B cell (primary cell): ENCODE data around the gene USB1. TPM values are rescaled to one million over a fixed set of nuclear protein-coding genes. Genes with fewer than 3 reads are reported as not detected.

ENCODE experiments used
- ATAC-seq: fragments of 200-7000 bp; cut with Tn5 transposase; one replicate; pipeline ENCODE4 v1.10.0; 2021; ENCODE audit warnings: low read depth, mild to moderate bottlenecking, moderate number of reproducible peaks, moderate library complexity
- CTCF ChIA-PET: fragments of 350-600 bp; sonication (Branson Sonifier 250); formaldehyde crosslinking; loops from one replicate; lab custom pipeline; 2021; ENCODE audit warnings: antibody characterized with exemption, inconsistent platforms; lab: Charles Lee
- POLR2A ChIA-PET: fragments of 350-600 bp; sonication (Branson Sonifier 250); formaldehyde crosslinking; loops from one replicate; lab custom pipeline; 2021; ENCODE audit warnings: antibody characterized with exemption; lab: Charles Lee
- DNase-seq: peaks from one replicate; pipeline ENCODE4 v3.0.0; 2013
- H2AFZ ChIP-seq: 2 replicates; pipeline ENCODE4 v1.6.1; 2012; ENCODE audit warnings: mild to moderate bottlenecking, low read depth, low read length; ENCODE audit not compliant: insufficient read depth, poor library complexity, severe bottlenecking
- H3K27ac ChIP-seq, 2 donors: 1 replicate in 1 of 2; 2 replicates in 1 of 2; pipeline ENCODE4 v1.5.1; 2012 to 2013; ENCODE audit warnings: low read length in 2 of 2, mild to moderate bottlenecking in 2 of 2, moderate library complexity in 1 of 2
- H3K27me3 ChIP-seq, 4 experiments: fragments of 200-600 bp in 1 of 4; sonication (generic) in 1 of 4; replicated peaks in 1 of 4; 1 replicate in 2 of 4; 2 replicates in 2 of 4; pipeline versions ENCODE4 v1.6.1 to v1.7.0; 2013 to 2016; ENCODE audit warnings: low read length in 3 of 4, mild to moderate bottlenecking in 2 of 4, mixed read lengths in 1 of 4, moderate library complexity in 1 of 4; ENCODE audit not compliant: insufficient read depth in 4 of 4, control insufficient read depth in 3 of 4; ENCODE audit errors: control extremely low read depth in 1 of 4
- H3K36me3 ChIP-seq, 2 experiments: replicated peaks in 1 of 2; 1 replicate in 1 of 2; 2 replicates in 1 of 2; pipeline versions ENCODE4 v1.6.1 to v1.7.1; 2013; ENCODE audit warnings: low read length in 1 of 2; ENCODE audit not compliant: insufficient read depth in 2 of 2, control insufficient read depth in 1 of 2; ENCODE audit errors: control extremely low read depth in 1 of 2, extremely low read depth in 1 of 2
- H3K4me1 ChIP-seq, 2 donors: fragments of 200-600 bp in 1 of 2; sonication (generic) in 1 of 2; 1 replicate in 1 of 2; 2 replicates in 1 of 2; pipeline versions ENCODE4 v1.5.1 to v1.6.1; 2013 to 2017; ENCODE audit warnings: low read length in 2 of 2; ENCODE audit not compliant: control insufficient read depth in 2 of 2, insufficient read depth in 2 of 2
- H3K4me2 ChIP-seq: replicated peaks from 2 replicates; pipeline ENCODE3; 2012; ENCODE audit warnings: mild to moderate bottlenecking, low read depth, low read length; ENCODE audit not compliant: poor library complexity, severe bottlenecking
- H3K4me3 ChIP-seq, 5 experiments: fragments of 200-600 bp in 1 of 5; sonication (generic) in 1 of 5; 1 replicate in 3 of 5; 2 replicates in 2 of 5; pipeline versions ENCODE4 v1.5.1 to v1.7.0; 2011 to 2016; ENCODE audit warnings: low read length in 4 of 5, mild to moderate bottlenecking in 4 of 5, low read depth in 2 of 5, control low read depth in 1 of 5, moderate library complexity in 1 of 5; ENCODE audit not compliant: insufficient read depth in 1 of 5; ENCODE audit errors: control extremely low read depth in 1 of 5, extremely low read depth in 1 of 5
- H3K79me2 ChIP-seq: fragments of 200-600 bp; sonication (generic); one replicate; pipeline ENCODE4 v1.6.0; 2016; ENCODE audit warnings: low read length; ENCODE audit not compliant: control insufficient read depth, insufficient read depth
- H3K9ac ChIP-seq: fragments of 200-600 bp; sonication (generic); 2 replicates; pipeline ENCODE4 v1.6.1; 2017; ENCODE audit warnings: mild to moderate bottlenecking, low read length, moderate library complexity
- H3K9me3 ChIP-seq, 3 donors: one replicate each; pipeline versions ENCODE4 v1.6.1 to v1.7.1; 2013; ENCODE audit warnings: low read length in 2 of 3; ENCODE audit not compliant: control insufficient read depth in 2 of 3, insufficient read depth in 1 of 3; ENCODE audit errors: control extremely low read depth in 1 of 3
- H4K20me1 ChIP-seq: 2 replicates; pipeline ENCODE4 v1.6.0; 2012; ENCODE audit warnings: mild to moderate bottlenecking, low read length; ENCODE audit not compliant: insufficient read depth, control insufficient read depth, poor library complexity, severe bottlenecking
- H3K27ac Mint-ChIP-seq: one replicate; pipeline ENCODE4 v1.8.0; 2021; ENCODE audit warnings: mixed read lengths
- H3K27me3 Mint-ChIP-seq: one replicate; pipeline ENCODE4 v1.8.0; 2021; ENCODE audit warnings: mixed read lengths
- H3K4me1 Mint-ChIP-seq: one replicate; pipeline ENCODE4 v1.8.0; 2021; ENCODE audit warnings: mixed read lengths
- H3K4me3 Mint-ChIP-seq: one replicate; pipeline ENCODE4 v1.8.0; 2021; ENCODE audit warnings: mixed read lengths
- H3K9me3 Mint-ChIP-seq: one replicate; pipeline ENCODE4 v1.8.0; 2022; ENCODE audit warnings: mixed read lengths; ENCODE audit not compliant: insufficient read depth
- CTCF ChIP-seq: fragments of 200-600 bp; IDR thresholded peaks from one replicate; pipeline ENCODE4 v1.8.0; 2022; ENCODE audit warnings: antibody characterized with exemption, mild to moderate bottlenecking
- EZH2 ChIP-seq: IDR thresholded peaks from 2 replicates; pipeline ENCODE4 v1.6.1; 2012; ENCODE audit warnings: borderline replicate concordance, low read depth, mild to moderate bottlenecking, moderate library complexity, low read length; ENCODE audit not compliant: insufficient read depth, poor library complexity, severe bottlenecking
- WGBS: methylation state at CpG from one replicate; pipeline ENCODE4 v1.1.5; 2013; ENCODE audit warnings: missing lambda C conversion rate; ENCODE audit not compliant: insufficient coverage; 5-methylcytosine and 5-hydroxymethylcytosine counted together
- intact Hi-C: fragments of 100-400 bp; cut with micrococcal nuclease; formaldehyde crosslinking; loops from one replicate; pipeline ENCODE4 v1.10.0; 2022
- polyA plus RNA-seq: library from polyadenylated mRNA; depleted of rRNA; stranded (reverse); fragments of >200 nt; gene quantifications from 2 replicates; pipeline ENCODE4 v1.2.3, GENCODE V29; 2012
- total RNA-seq, 2 donors: library from RNA; stranded (reverse); fragments of 120-200 nt in 1 of 2; gene quantifications; 1 replicate in 1 of 2; 2 replicates in 1 of 2; pipeline versions ENCODE4 v1.2.3 to v1.2.4, GENCODE V29; 2013 to 2022

USB1 gene
- total and polyA plus RNA-seq, 2 donors (not counting 1 experiment from before 2014, with no cell fraction given), result 32.8 to 37.0 TPM

GRCh38 chr16:58034774-58035173 lies 33.6 kb downstream of the USB1 start:
- no peaks in the 10 kb centered on the region for H3K4me1 Mint-ChIP-seq
- no peak overlapping the region for H3K27ac Mint-ChIP-seq

More at GRCh38 chr16:58034774-58035173, 33.6 kb downstream of the USB1 start:
- peaks cover 3% of the 10 kb centered on the region for H3K9me3 Mint-ChIP-seq
- Histone ChIP-seq H2AFZ (no peak overlapping the region), H3K79me2 (no peaks in the 10 kb centered on the region), H3K4me3 (no peak overlapping the region), H4K20me1 (no peaks in the 10 kb centered on the region), H3K9me3 (peaks cover 0 to 5% (median 0%) of the 10 kb centered on the region in 3 donors), H3K36me3 (no peaks in the 10 kb centered on the region), H3K27ac (no peak overlapping the region), H3K9ac (no peak overlapping the region), H3K4me2 (no peak overlapping the region), H3K4me1 (no peaks in the 10 kb centered on the region), H3K27me3 (no peaks in the 10 kb centered on the region)
- DNase-seq (no peak), ATAC-seq (no peak)
- WGBS, result 83% methylated on average over 7 of the region's 11 CpGs
- ChIA-PET CTCF (no interaction called here), POLR2A (no interaction called here)
- intact Hi-C loops, result no loop called here
- H3K27me3 Mint-ChIP-seq, result peaks cover 6% of the 10 kb centered on the region
- TF ChIP-seq CTCF, result no peak
- no peak for TF ChIP-seq EZH2
- H3K4me3 Mint-ChIP-seq, result no peak overlapping the region
